ENCODE measurements around the gene HPN. TPM values are rescaled to one million over a fixed set of nuclear protein-coding genes. Genes with fewer than 3 reads are reported as not detected.

Gene HPN
- total RNA-seq, 1 experiment from 2014 or later: 10.6 TPM

DNA sequence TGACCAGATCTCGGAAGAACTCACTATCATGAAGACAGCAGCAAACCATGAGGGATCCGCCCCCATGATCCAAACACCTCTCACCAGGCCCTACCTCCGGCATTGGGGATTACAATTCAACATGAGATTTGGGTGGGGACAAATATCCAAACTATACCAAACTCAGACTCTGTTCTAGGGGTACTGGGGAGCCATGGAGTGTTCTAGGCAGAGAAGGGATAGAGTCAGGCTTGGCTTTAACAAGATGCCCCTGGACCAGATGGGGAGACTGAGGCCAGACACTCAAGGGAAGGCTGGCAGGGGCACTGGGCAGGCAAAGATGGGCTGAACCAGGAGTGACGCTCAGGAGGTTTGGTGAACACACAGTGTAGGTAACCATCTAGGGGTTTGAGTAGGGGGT, 23.1 kb upstream of the HPN start:
- Histone ChIP-seq H3K23me2 (ENCODE audit: insufficient read length, low read depth, low read length, poor library complexity, severe bottlenecking) (no peaks in the 10 kb centered on the region), H3K79me1 (ENCODE audit: insufficient read depth, low read depth, low read length, poor library complexity, severe bottlenecking) (no peaks in the 10 kb centered on the region), H4K5ac (ENCODE audit: insufficient read length, low read depth, low read length) (no peak overlapping the region), H3K4ac (ENCODE audit: low read depth, low read length) (no peak overlapping the region), H3K79me2 (ENCODE audit: insufficient read depth, low read length) (no peaks in the 10 kb centered on the region), H3K27me3 (ENCODE audit: insufficient read depth, low read length) (no peaks in the 10 kb centered on the region), H3K14ac (ENCODE audit: insufficient read depth, low read length) (no peak overlapping the region), H2AFZ (ENCODE audit: low read length) (no peak overlapping the region), H3K23ac (ENCODE audit: insufficient read length, low read depth, low read length) (no peak overlapping the region), H2BK5ac (ENCODE audit: insufficient read length, low read length) (no peak overlapping the region), H3K4me2 (ENCODE audit: insufficient read depth, insufficient read length, low read length) (no peak overlapping the region), H2BK120ac (ENCODE audit: low read depth, low read length, poor library complexity, severe bottlenecking) (no peak overlapping the region), H4K8ac (replicated peaks; ENCODE audit: insufficient read length, low read depth, low read length) (no peak overlapping the region), H3K9ac (ENCODE audit: extremely low read depth, insufficient read length, low read length) (no peak overlapping the region), H3K9me3 (ENCODE audit: control insufficient read depth, low read depth, low read length) (no peaks in the 10 kb centered on the region), H3K18ac (ENCODE audit: insufficient read length, low read depth, low read length) (no peak overlapping the region), H4K20me1 (ENCODE audit: control insufficient read depth, insufficient read depth, insufficient read length) (no peaks in the 10 kb centered on the region), H3K27ac (ENCODE audit: insufficient read length, low read depth, low read length) (no peak overlapping the region), H2BK20ac (ENCODE audit: low read depth, low read length, poor library complexity, severe bottlenecking) (no peak overlapping the region), H4K91ac (ENCODE audit: insufficient read length, low read depth, low read length) (no peak overlapping the region), H3K56ac (ENCODE audit: insufficient read length, low read depth, low read length) (no peak overlapping the region), H2BK12ac (ENCODE audit: insufficient read length, low read depth, low read length) (no peak overlapping the region), H3T11ph (ENCODE audit: low read length) (no peak overlapping the region), H2AK5ac (ENCODE audit: insufficient read length, low read length) (no peak overlapping the region), H3K4me1 (ENCODE audit: insufficient read depth, low read length) (no peaks in the 10 kb centered on the region), H2BK15ac (ENCODE audit: low read depth, low read length) (no peak overlapping the region)
- Mint-ChIP-seq H3K27me3 (ENCODE audit: low read depth) (no peaks in the 10 kb centered on the region), H3K4me3 (no peak overlapping the region), H3K27ac (no peak overlapping the region), H3K4me1 (no peaks in the 10 kb centered on the region), H3K9me3 (no peaks in the 10 kb centered on the region; a peak in 1 of 5 replicates), H3K36me3 (ENCODE audit: insufficient read depth in 1 of 3, low read depth in 3 of 3) (peaks cover 68 to 92% (median 86%) of the 10 kb centered on the region in 3 experiments)
- no peak for DNase-seq
- WGBS (ENCODE audit: extremely low coverage, insufficient read length, low lambda C conversion rate): no CpG with 5 or more reads among the region's 4 CpGs
- TF ChIP-seq, protein P1, sequence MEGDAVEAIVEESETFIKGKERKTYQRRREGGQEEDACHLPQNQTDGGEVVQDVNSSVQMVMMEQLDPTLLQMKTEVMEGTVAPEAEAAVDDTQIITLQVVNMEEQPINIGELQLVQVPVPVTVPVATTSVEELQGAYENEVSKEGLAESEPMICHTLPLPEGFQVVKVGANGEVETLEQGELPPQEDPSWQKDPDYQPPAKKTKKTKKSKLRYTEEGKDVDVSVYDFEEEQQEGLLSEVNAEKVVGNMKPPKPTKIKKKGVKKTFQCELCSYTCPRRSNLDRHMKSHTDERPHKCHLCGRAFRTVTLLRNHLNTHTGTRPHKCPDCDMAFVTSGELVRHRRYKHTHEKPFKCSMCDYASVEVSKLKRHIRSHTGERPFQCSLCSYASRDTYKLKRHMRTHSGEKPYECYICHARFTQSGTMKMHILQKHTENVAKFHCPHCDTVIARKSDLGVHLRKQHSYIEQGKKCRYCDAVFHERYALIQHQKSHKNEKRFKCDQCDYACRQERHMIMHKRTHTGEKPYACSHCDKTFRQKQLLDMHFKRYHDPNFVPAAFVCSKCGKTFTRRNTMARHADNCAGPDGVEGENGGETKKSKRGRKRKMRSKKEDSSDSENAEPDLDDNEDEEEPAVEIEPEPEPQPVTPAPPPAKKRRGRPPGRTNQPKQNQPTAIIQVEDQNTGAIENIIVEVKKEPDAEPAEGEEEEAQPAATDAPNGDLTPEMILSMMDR (conservative IDR thresholded peaks at IDR 0.05): no peak

All from H9 (cell line).